ENCODE measurements around the gene HDGFL2.

Gene HDGFL2

GRCh38 chr19:4446704-4447200, 25.3 kb upstream of the HDGFL2 start:
- no peak overlapping the region for H2AFZ ChIP-seq (ENCODE audit: low read depth)
- no peaks in the 10 kb centered on the region for H3K27me3 ChIP-seq (ENCODE audit: insufficient read depth, low read depth)
- no peaks in the 10 kb centered on the region for H4K20me1 ChIP-seq (ENCODE audit: insufficient read depth)
- H3K4me3 ChIP-seq (IDR thresholded peaks at IDR 0.05; ENCODE audit: insufficient read depth, low read depth, low read length) = no peak overlapping the region
- H3K79me2 ChIP-seq (ENCODE audit: insufficient read depth, low read depth) = no peaks in the 10 kb centered on the region
- H3K36me3 ChIP-seq (ENCODE audit: insufficient read depth) = no peaks in the 10 kb centered on the region
- no peaks in the 10 kb centered on the region for H3K4me1 ChIP-seq (ENCODE audit: low read depth, poor library complexity, severe bottlenecking)
- no peak for TF ChIP-seq CTCF (conservative IDR thresholded peaks at IDR 0.05; ENCODE audit: low read depth, low read length)
- H3K4me2 ChIP-seq = no peak overlapping the region
- H3K9ac ChIP-seq = no peak overlapping the region
- H3K27ac ChIP-seq = no peak overlapping the region

GRCh38 chr19:4447327-4448146, 24.6 kb upstream of the HDGFL2 start:
- H2AFZ ChIP-seq (ENCODE audit: low read depth) = no peak overlapping the region
- no peak for TF ChIP-seq CTCF (conservative IDR thresholded peaks at IDR 0.05; ENCODE audit: low read depth, low read length)
- H3K4me3 ChIP-seq (IDR thresholded peaks at IDR 0.05; ENCODE audit: insufficient read depth, low read depth, low read length) = no peak overlapping the region
- no peaks in the 10 kb centered on the region for H3K36me3 ChIP-seq (ENCODE audit: insufficient read depth)
- no peaks in the 10 kb centered on the region for H3K27me3 ChIP-seq (ENCODE audit: insufficient read depth, low read depth)
- H4K20me1 ChIP-seq (ENCODE audit: insufficient read depth) = no peaks in the 10 kb centered on the region
- no peak overlapping the region for H3K27ac ChIP-seq
- no peak overlapping the region for H3K9ac ChIP-seq
- no peak overlapping the region for H3K4me2 ChIP-seq
- no peaks in the 10 kb centered on the region for H3K4me1 ChIP-seq (ENCODE audit: low read depth, poor library complexity, severe bottlenecking)
- no peaks in the 10 kb centered on the region for H3K79me2 ChIP-seq (ENCODE audit: insufficient read depth, low read depth)

- Histone ChIP-seq H3K4me1 (ENCODE audit: low read depth, poor library complexity, severe bottlenecking) (no peaks in the 10 kb centered on the region), H3K9ac (no peak overlapping the region), H3K4me3 (IDR thresholded peaks at IDR 0.05; ENCODE audit: insufficient read depth, low read depth, low read length) (no peak overlapping the region), H3K36me3 (ENCODE audit: insufficient read depth) (no peaks in the 10 kb centered on the region), H3K79me2 (ENCODE audit: insufficient read depth, low read depth) (no peaks in the 10 kb centered on the region), H4K20me1 (ENCODE audit: insufficient read depth) (no peaks in the 10 kb centered on the region), H3K4me2 (no peak overlapping the region), H3K27me3 (ENCODE audit: insufficient read depth, low read depth) (no peaks in the 10 kb centered on the region), H2AFZ (ENCODE audit: low read depth) (no peak overlapping the region), H3K27ac (no peak overlapping the region)
- TF ChIP-seq CTCF (conservative IDR thresholded peaks at IDR 0.05; ENCODE audit: low read depth, low read length) = no peak
These were observed 23.7 kb upstream of the HDGFL2 start for GRCh38 chr19:4448147-4448985.

GRCh38 chr19:4449022-4449638, 23.0 kb upstream of the HDGFL2 start:
- TF ChIP-seq CTCF (conservative IDR thresholded peaks at IDR 0.05; ENCODE audit: low read depth, low read length) = no peak
- Histone ChIP-seq H3K4me2 (no peak overlapping the region), H2AFZ (ENCODE audit: low read depth) (no peak overlapping the region), H4K20me1 (ENCODE audit: insufficient read depth) (no peaks in the 10 kb centered on the region), H3K4me3 (IDR thresholded peaks at IDR 0.05; ENCODE audit: insufficient read depth, low read depth, low read length) (no peak overlapping the region), H3K27me3 (ENCODE audit: insufficient read depth, low read depth) (no peaks in the 10 kb centered on the region), H3K27ac (no peak overlapping the region), H3K36me3 (ENCODE audit: insufficient read depth) (no peaks in the 10 kb centered on the region), H3K79me2 (ENCODE audit: insufficient read depth, low read depth) (no peaks in the 10 kb centered on the region), H3K9ac (no peak overlapping the region), H3K4me1 (ENCODE audit: low read depth, poor library complexity, severe bottlenecking) (no peaks in the 10 kb centered on the region)
